GM10248 (cell line): ENCODE measurements around the gene PAM.

Source experiments
- CTCF ChIA-PET: fragments of 300-600 bp; sonication (Branson Sonifier 250); formaldehyde crosslinking; extraction: SDS; loops from one replicate; lab custom pipeline; 2021; ENCODE audit warnings: antibody characterized with exemption; lab: Yijun Ruan, JAX
- POLR2A ChIA-PET: fragments of 350-650 bp; sonication (Branson Sonifier 250); formaldehyde crosslinking; extraction: SDS; loops from one replicate; lab custom pipeline; 2020; ENCODE audit warnings: antibody characterized with exemption; lab: Yijun Ruan, JAX
- DNase-seq: peaks from one replicate; pipeline ENCODE4 v3.0.0; 2012; ENCODE audit errors: extremely low spot score
- CTCF ChIP-seq: IDR thresholded peaks from 2 replicates; pipeline ENCODE4 v1.5.1; 2012; ENCODE audit warnings: mild to moderate bottlenecking, low read depth; ENCODE audit errors: extremely low read depth, missing control alignments, control extremely low read depth

PAM gene

GRCh38 chr5:102971676-102972293 is 216.7 kb downstream of the PAM start:
- ChIA-PET CTCF (interaction anchor here (0.7 to 2.0 kb wide), 11 partner anchors 11 to 291 kb away, joined by 3 to 6 read pairs (median 3); no protein-coding TSS in a partner anchor), POLR2A (no interaction called here)
- peak; percentile 33 for TF ChIP-seq CTCF
- DNase-seq: peak; percentile 11

GRCh38 chr5:102974177-102974576 is 219.1 kb downstream of the PAM start:
- TF ChIP-seq CTCF: no peak
- ChIA-PET CTCF (no interaction called here), POLR2A (no interaction called here)
- DNase-seq: no peak

GRCh38 chr5:102975045-102975444 is 219.9 kb downstream of the PAM start:
- ChIA-PET CTCF (no interaction called here), POLR2A (no interaction called here)
- no peak for TF ChIP-seq CTCF
- no peak for DNase-seq

- no peak for DNase-seq
- TF ChIP-seq CTCF: no peak
- CTCF ChIA-PET: interaction anchor here (1.4 kb wide), 1 partner anchor 10 kb away, joined by 4 read pairs; no protein-coding TSS in a partner anchor
- POLR2A ChIA-PET: no interaction called here
Observed at GRCh38 chr5:102975457-102976182, 220.5 kb downstream of the PAM start.

GRCh38 chr5:102981957-102982635 is 227.0 kb downstream of the PAM start:
- POLR2A ChIA-PET: no interaction called here
- TF ChIP-seq CTCF: no peak
- DNase-seq: no peak
- CTCF ChIA-PET: interaction anchor here (1.1 to 1.3 kb wide), 2 partner anchors 11 to 378 kb away, joined by 3 to 5 read pairs; no protein-coding TSS in a partner anchor

GRCh38 chr5:102986074-102986473 is 231.0 kb downstream of the PAM start:
- ChIA-PET POLR2A (no interaction called here), CTCF (interaction anchor here (1.0 to 1.1 kb wide), 2 partner anchors 11 to 14 kb away, joined by 3 read pairs; no protein-coding TSS in a partner anchor)
- no peak for DNase-seq
- TF ChIP-seq CTCF: no peak
